Gastrocnemius medialis (tissue), 4 donors: Measurements from ENCODE around the gene PSD. TPM values are rescaled to one million over a fixed set of nuclear protein-coding genes. Genes with fewer than 3 reads are reported as not detected.
A peak's percentile ranks its signal among the peaks of the same experiment; 100 is the strongest.

Experiments used
- ATAC-seq, 2 donors: fragments of 150-250 bp; one replicate each; pipeline ENCODE4 v1.9.1; 2016
- DNase-seq, 2 donors: peaks; one replicate each; pipeline ENCODE4 v3.0.0-alpha.2; 2019
- H3K27ac ChIP-seq, 4 donors: fragments of 200-600 bp; sonication (generic); 1 replicate in 1 of 4; 2 replicates in 3 of 4; pipeline ENCODE4 v1.5.1; 2016 to 2018; ENCODE audit warnings: mild to moderate bottlenecking in 2 of 4, moderate library complexity in 1 of 4
- H3K27me3 ChIP-seq, 3 donors: fragments of 200-600 bp; sonication (generic) in 2 of 3; 1 replicate in 1 of 3; 2 replicates in 2 of 3; pipeline versions ENCODE4 v1.5.1 to v1.6.0; 2016 to 2019; ENCODE audit warnings: mild to moderate bottlenecking in 1 of 3, moderate library complexity in 1 of 3
- H3K36me3 ChIP-seq, 2 donors: fragments of 200-600 bp; sonication (generic) in 1 of 2; one replicate each; pipeline ENCODE4 v1.5.1; 2017 to 2018
- H3K4me1 ChIP-seq, 2 donors: fragments of 200-600 bp; sonication (generic) in 1 of 2; one replicate each; pipeline ENCODE4 v1.5.1; 2016 to 2017; ENCODE audit warnings: mild to moderate bottlenecking in 2 of 2
- H3K4me3 ChIP-seq, 4 donors: fragments of 200-600 bp; sonication (generic) in 3 of 4; 1 replicate in 1 of 4; 2 replicates in 3 of 4; pipeline ENCODE4 v1.5.1; 2016 to 2019; ENCODE audit warnings: mild to moderate bottlenecking in 2 of 4
- H3K9me3 ChIP-seq, 3 donors: fragments of 200-600 bp; sonication (generic) in 2 of 3; 1 replicate in 1 of 3; 2 replicates in 2 of 3; pipeline ENCODE4 v1.5.1; 2016 to 2019
- CTCF ChIP-seq, 5 experiments: fragments of 450-650 bp in 3 of 5; fragments of 200-600 bp in 2 of 5; sonication (generic) in 2 of 5; IDR thresholded peaks in 4 of 5; conservative IDR thresholded peaks in 1 of 5; 1 replicate in 4 of 5; 2 replicates in 1 of 5; pipeline ENCODE4 v1.5.1; 2016 to 2019; ENCODE audit warnings: antibody characterized with exemption in 5 of 5, mild to moderate bottlenecking in 3 of 5, moderate library complexity in 3 of 5
- POLR2A ChIP-seq, 2 donors: fragments of 450-650 bp; IDR thresholded peaks; one replicate each; pipeline ENCODE4 v1.6.1; 2017; ENCODE audit warnings: antibody characterized with exemption in 2 of 2, mild to moderate bottlenecking in 2 of 2, moderate library complexity in 2 of 2
- in situ Hi-C, 4 donors: fragments of 200-750 bp; cut with MboI; loops; one replicate each; pipeline versions ENCODE4 v1.15.0 to v1.8.0; 2017; ENCODE audit warnings: low sequenced_read_pairs in 4 of 4
- intact Hi-C: fragments of 100-400 bp; cut with DNase I; formaldehyde crosslinking; loops from one replicate; pipeline ENCODE4 v1.15.1; 2023; ENCODE audit warnings: low total_unique reads
- total RNA-seq, 4 donors: library from RNA; depleted of rRNA; stranded (reverse); fragments of >200 nt; gene quantifications; one replicate each; pipeline versions ENCODE4 v1.1.0 to v1.2.3, GENCODE V29; 2016

PSD gene
- total RNA-seq, 4 donors from 2014 or later: 0.35 to 2.6 TPM; not detected in 2

GRCh38 chr10:102408728-102409603 is 9.6 kb downstream of the PSD start:
- intact Hi-C loops: no loop called here
- in situ Hi-C loops: no loop called here
- DNase-seq (no peak), ATAC-seq (no peak)
- Histone ChIP-seq H3K36me3 (no peaks in the 10 kb centered on the region), H3K4me1 (no peaks in the 10 kb centered on the region), H3K4me3 (peak overlapping the region in 3 of 4 donors; percentile 22 to 47 (median 30)), H3K9me3 (no peaks in the 10 kb centered on the region), H3K27ac (no peak overlapping the region), H3K27me3 (peaks cover 53 to 64% (median 57%) of the 10 kb centered on the region in 3 donors)
- no peak for TF ChIP-seq POLR2A (IDR thresholded peaks at IDR 0.05)
- no peak for TF ChIP-seq CTCF (IDR thresholded peaks at IDR 0.05 in 4 of 5, conservative IDR thresholded peaks at IDR 0.05 in 1 of 5)

- H3K27ac ChIP-seq: no peak overlapping the region
These were observed 10.4 kb downstream of the PSD start for GRCh38 chr10:102408131-102408727.

GRCh38 chr10:102407425-102408130 is 11.0 kb downstream of the PSD start:
- H3K9me3 ChIP-seq: no peaks in the 10 kb centered on the region
- H3K27ac ChIP-seq: no peak overlapping the region
- TF ChIP-seq CTCF (IDR thresholded peaks at IDR 0.05 in 4 of 5, conservative IDR thresholded peaks at IDR 0.05 in 1 of 5) (no peak), POLR2A (IDR thresholded peaks at IDR 0.05) (no peak)
- in situ Hi-C loops: no loop called here
- DNase-seq (no peak), ATAC-seq (no peak)
- H3K4me1 ChIP-seq: no peaks in the 10 kb centered on the region
- H3K27me3 ChIP-seq: peaks cover 49 to 51% (median 51%) of the 10 kb centered on the region in 3 donors
- no peak overlapping the region for H3K4me3 ChIP-seq
- H3K36me3 ChIP-seq: peaks cover 0 to 2% of the 10 kb centered on the region in 2 donors
- intact Hi-C loops: no loop called here

More at GRCh38 chr10:102408131-102408727, 10.4 kb downstream of the PSD start:
- Histone ChIP-seq H3K36me3 (no peaks in the 10 kb centered on the region), H3K9me3 (no peaks in the 10 kb centered on the region), H3K4me3 (peak overlapping the region in 1 of 4 donors; percentile 30), H3K27me3 (peaks cover 53 to 57% (median 57%) of the 10 kb centered on the region in 3 donors), H3K4me1 (no peaks in the 10 kb centered on the region)
- in situ Hi-C loops (no loop called here), intact Hi-C loops (no loop called here)
- TF ChIP-seq POLR2A (IDR thresholded peaks at IDR 0.05) (no peak), CTCF (IDR thresholded peaks at IDR 0.05 in 4 of 5, conservative IDR thresholded peaks at IDR 0.05 in 1 of 5) (no peak)
- no peak for ATAC-seq
- DNase-seq: no peak

- ATAC-seq: no peak
- DNase-seq: no peak
- intact Hi-C loops: no loop called here
- no peaks in the 10 kb centered on the region for H3K4me1 ChIP-seq
- TF ChIP-seq CTCF (IDR thresholded peaks at IDR 0.05 in 4 of 5, conservative IDR thresholded peaks at IDR 0.05 in 1 of 5) (no peak), POLR2A (IDR thresholded peaks at IDR 0.05) (no peak)
- H3K9me3 ChIP-seq: no peaks in the 10 kb centered on the region
- H3K27me3 ChIP-seq: peaks cover 41 to 44% (median 44%) of the 10 kb centered on the region in 3 donors
- in situ Hi-C loops: no loop called here
- no peak overlapping the region for H3K27ac ChIP-seq
- no peak overlapping the region for H3K4me3 ChIP-seq
- peaks cover 0 to 9% of the 10 kb centered on the region in 2 donors for H3K36me3 ChIP-seq
These were observed 11.8 kb downstream of the PSD start for GRCh38 chr10:102406815-102407214.
